ENCODE data around the gene RAB1A.

GRCh38 chr2:65144571-65144970 lies 14.7 kb upstream of the RAB1A start:
- no peak for TF ChIP-seq CTCF (IDR thresholded peaks at IDR 0.05)
- TF ChIP-seq POLR2A (IDR thresholded peaks at IDR 0.05) = no peak
- TF ChIP-seq POLR2AphosphoS5 (IDR thresholded peaks at IDR 0.05) = no peak

All from gastroesophageal sphincter (tissue), 3 donors.